Activated naive CD4-positive, alpha-beta T cell (primary cell): ENCODE results near the gene JDP2.

Experiments used
- DNase-seq, 4 experiments: peaks; one replicate each; lab custom pipeline; 2025; lab: John Stamatoyannopoulos, UW

JDP2 gene

DNA sequence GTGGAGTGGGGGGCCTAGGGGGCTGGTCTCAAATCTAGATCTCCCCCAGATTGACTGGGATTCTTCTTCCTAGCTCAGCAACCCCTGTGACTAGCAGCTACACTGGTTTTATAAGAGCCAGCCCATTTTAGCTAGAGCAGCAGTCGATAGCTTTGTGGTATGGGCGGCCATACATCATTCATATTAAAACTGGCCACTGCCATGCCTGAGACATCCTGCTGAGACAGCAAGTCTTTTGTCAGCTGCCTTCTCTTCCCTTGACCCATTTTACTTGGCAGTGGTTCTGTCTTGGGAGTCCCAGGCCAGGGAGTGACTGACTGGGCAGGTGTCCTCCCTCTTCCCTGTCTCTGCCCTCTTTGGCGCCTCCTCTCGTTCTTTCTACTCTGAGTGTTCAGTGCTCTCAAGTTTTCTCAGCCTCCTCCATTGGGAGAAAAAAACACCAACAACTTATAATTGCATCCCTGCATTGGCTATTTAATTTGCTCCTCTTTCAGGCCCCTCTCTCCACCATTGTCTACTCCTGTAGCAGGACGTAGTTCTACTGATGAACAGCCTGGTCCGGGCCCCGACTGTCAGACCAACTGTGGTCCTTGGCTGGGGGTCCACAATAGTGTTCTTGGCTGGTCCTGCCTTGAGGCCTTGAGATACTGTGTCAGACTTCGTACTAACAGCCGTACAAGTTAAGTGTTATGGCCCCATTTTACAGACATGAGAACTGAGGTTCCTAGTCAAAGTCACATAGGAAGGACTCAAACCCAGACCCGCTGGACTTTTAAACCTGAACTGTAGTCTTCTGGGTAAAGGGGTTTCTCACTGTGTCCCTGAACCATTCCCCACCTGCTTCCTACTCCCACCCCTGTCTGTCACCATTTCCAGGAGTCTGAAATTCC is 18.3 kb upstream of the JDP2 start:
- DNase-seq, result no peak

- DNase-seq, result no peak
These were observed 16.6 kb upstream of the JDP2 start for GRCh38 chr14:75411214-75411540.

DNA sequence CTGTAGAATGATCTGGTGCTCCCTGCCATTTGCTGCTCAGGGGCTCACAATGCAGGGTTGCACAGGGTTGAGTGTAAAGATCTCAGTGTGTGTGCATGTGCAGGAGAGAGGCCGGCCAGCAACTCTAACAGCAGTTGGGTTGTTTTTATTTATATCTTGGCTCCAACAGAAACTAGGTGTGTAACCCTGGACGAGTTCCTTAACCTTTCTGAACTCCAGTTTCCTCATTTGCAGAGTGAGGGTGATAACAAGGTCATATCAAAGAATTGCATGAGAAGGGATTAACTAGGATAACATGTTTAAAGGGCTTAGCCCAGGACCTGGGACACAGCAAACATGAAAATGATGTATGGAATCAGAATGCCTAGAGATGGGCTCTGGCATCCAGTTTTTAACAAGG is 14.8 kb upstream of the JDP2 start:
- no peak for DNase-seq

DNA sequence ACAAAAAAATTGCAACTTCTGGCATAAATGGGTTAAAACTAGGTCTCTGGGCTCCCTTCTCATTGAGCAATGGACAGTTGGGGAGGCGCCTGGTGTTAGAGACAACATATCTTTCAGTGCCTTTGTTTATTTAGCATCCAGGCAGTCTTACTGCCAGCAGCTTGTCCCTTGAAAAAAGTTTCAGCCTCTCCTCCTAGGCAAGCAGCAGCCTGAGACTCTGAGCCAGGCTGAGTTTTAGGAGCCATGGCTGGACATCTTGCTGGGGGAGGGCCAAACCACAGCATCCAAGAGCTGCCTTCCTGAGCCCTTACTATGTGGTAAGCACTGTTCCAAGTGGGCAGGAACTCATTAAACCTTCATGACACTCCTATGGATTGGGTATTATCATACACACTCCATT is 10.1 kb upstream of the JDP2 start:
- no peak for DNase-seq

DNA sequence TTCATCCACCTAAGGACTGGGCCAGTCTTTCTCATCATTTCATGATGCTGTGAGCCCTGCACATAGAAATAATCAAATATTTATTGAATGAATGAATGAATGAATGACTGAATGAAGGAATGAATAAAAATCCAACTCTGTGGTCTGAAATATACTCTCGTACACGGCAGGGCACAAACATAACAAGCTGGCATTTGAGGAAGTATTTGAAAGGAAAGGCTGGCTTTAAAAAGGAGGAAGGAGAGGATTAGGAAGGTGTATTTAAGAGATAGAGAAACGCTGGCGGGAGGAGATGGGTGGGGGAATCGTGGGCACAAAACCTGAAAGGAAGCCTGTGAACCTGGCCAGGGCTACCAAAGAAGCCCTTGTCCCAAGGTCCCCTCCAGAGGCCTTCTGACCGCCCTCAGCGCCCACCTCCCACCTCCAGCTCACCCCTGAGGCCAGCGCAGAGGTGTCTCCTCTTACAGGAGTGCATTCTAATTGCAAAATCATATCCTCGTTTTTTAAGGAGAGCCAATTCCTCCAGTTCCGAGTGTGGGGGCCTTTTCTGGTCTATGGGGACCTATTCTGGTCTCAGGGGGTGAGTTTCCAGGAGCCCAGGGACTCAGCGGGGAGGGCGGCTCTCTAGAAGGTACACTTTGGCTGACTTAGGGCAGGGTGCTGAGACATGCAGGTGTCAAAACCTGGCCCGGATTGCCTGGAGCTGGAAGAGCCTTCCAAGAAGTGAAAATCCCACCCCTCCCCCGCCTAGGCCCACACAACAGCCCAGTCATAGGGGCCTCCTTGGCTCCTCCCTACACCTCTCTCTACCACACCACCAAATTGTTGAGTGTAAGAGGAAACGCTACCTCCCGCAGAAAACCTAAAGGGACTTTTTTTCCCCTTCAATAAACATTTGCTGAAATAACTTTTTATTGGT is 8.7 kb upstream of the JDP2 start:
- no peak for DNase-seq

- no peak for DNase-seq
These were observed 5.7 kb upstream of the JDP2 start for GRCh38 chr14:75422169-75422568.

DNA sequence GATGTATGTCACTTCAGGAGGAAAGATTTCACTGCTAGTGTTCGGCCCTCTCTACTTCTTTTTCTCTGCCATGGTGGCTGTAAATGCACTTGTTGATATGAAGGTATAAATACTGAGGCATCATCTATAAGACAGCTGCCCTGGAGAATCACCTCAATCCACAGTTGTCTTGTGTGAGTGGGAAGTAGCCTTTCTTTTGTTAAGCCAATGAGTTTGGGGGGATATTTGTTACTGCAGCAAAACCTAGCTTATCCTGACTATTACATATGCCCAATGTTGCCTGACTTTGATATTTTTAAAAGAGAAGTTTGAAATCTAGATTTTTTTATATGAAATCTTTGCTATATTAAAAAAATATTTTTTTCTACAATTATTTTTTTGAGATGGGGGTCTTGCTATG is 3.3 kb upstream of the JDP2 start:
- no peak for DNase-seq

- DNase-seq, result no peak
These were observed 2.4 kb upstream of the JDP2 start for GRCh38 chr14:75425446-75425845.

GRCh38 chr14:75426332-75427125 is 1.3 kb upstream of the JDP2 start:
- DNase-seq, result no peak

DNA sequence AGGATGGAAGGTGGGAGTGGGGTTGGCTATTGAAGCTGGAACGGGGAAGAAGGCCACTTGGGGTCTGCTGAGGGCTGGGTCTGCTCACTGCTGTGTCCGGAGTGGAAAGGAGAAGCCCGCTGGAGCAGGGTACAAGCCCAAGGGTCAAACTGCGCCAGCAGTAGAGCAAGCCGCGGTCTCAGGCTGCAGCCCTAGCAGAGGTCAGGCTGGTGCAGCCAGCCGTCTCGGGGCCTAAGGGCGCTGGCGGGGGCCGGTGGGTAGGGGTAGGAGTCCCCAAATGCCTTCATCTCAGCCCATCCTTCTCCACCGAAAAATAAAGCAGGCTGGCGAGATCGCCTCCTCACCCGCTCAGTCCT is 718 bp upstream of the JDP2 start:
- DNase-seq, result no peak

GRCh38 chr14:75428230-75429104 is 645 bp downstream of the JDP2 start:
- no peak for DNase-seq

GRCh38 chr14:75429562-75429961 is 1.7 kb downstream of the JDP2 start:
- no peak for DNase-seq

- DNase-seq, result no peak
These were observed 2.3 kb downstream of the JDP2 start for GRCh38 chr14:75430116-75430515.

DNA sequence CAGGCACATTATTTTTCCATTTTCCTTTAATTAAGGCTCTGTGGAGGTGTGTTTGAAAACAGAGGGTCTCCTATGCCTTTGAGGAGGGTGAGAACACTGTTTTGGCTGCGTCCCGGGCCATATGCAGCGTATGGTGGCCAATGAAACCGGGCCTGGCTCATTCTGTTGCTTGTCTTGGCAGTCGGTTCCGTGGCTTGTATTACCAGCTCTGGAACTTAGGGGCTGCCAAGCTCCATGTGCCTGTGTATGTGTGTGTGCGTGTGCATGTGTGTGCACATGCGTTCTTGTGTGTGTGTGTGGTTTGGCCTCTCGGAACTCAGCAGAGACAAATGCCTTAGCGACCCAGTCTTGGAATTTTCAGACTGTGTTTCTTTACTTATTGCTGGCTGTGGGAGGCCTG is 2.7 kb downstream of the JDP2 start:
- no peak for DNase-seq

- no peak for DNase-seq
These were observed 3.2 kb downstream of the JDP2 start for GRCh38 chr14:75430976-75431375.

DNA sequence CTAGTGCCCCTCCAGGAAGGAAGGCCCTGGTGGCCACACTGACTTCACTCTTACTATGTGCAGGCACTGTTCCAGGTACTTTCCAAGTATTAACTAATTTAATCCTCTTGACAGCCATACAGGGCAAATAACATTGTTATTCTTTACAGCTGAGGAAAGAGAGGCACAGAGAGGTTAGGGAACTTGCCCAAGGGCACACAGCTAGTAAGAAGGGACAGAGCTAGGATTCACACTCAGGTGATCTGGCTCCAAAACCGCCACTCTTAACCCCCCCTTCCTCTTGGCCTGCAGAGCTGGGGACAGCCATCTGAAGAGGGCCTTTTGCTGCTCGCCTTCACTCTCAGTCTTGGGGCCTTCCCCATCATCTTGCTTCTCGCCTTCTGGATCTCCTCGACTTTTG is 4.0 kb downstream of the JDP2 start:
- no peak for DNase-seq

GRCh38 chr14:75432411-75432810 is 4.6 kb downstream of the JDP2 start:
- DNase-seq, result no peak

- DNase-seq, result no peak
These were observed 5.8 kb downstream of the JDP2 start for GRCh38 chr14:75433631-75434071.

DNA sequence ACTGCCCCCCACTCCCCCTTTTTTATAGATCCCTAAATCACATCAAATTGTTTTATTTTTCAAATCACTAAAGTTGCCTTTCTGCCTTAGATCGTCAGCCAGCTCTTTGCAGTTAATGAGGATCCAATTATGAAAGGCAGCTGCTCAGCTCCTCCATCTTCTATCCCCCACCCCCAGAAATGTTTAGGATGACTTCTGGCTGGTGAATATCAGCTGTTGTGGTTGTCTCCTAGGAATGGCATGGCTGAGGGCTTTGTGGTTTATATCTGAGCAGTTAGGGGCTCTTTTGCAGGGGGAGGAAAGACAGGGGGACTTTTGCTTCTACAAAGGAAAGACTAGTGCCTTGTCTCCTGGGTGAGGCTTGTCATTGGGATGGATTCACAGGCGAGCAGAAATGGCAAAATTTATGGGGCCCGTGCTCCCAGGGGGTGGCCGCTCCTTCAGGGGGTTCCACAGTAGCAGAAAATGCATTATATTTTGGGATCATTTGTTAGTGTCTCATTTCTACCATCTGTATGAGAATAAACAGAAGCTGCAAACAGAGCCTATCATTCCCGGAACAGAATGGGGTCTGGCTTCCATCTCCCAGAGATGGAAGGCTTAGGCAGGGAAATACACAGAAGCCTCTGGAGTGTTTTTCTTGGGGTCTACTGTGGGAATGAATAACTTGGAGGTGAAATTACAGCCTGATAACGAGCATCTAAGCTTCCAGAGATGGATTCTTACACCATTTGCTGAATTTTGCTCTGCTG is 6.5 kb downstream of the JDP2 start:
- no peak for DNase-seq

GRCh38 chr14:75434890-75435248 is 7.0 kb downstream of the JDP2 start:
- DNase-seq, result no peak

DNA sequence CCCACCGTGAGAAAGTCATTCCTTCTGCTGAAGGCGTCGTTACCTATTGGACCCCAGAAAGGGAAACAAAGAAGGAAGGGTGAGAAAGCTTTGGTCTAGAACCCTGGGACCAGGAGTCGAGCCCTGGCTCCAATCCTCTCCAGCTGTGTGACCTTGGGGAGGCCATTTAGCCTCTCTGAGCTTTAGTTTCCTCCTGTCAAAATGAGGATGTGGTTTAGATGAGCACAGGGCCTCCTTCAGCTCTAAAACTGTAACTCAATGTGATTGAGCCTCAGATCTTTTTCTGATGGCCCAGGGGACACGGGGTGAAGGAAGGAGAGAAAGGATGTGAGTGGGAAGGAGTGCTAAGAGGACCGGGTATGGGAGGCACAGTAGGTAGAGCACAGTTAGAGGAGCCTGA is 7.7 kb downstream of the JDP2 start:
- no peak for DNase-seq
